ENCODE measurements around the gene PSMG2.

DNA sequence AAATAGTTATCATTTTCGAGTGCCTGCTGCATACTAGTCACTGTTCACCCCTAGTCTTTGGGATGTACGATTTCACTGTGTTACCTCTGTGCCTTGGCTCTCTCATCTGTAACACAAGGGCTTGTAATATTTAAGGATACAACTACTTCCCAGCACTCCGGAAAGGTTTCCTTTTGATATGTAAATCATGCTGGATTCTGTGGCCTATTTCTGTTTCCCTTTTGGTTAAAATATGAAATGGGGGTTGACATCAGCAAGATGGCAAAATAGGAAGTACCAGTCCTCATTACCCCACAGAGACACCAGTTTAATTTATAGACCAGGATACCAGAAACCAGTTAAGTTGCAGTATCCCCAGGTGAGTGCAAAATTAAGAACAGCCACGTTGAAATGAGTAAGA is 23.5 kb downstream of the PSMG2 start:
- TF ChIP-seq, protein P1, sequence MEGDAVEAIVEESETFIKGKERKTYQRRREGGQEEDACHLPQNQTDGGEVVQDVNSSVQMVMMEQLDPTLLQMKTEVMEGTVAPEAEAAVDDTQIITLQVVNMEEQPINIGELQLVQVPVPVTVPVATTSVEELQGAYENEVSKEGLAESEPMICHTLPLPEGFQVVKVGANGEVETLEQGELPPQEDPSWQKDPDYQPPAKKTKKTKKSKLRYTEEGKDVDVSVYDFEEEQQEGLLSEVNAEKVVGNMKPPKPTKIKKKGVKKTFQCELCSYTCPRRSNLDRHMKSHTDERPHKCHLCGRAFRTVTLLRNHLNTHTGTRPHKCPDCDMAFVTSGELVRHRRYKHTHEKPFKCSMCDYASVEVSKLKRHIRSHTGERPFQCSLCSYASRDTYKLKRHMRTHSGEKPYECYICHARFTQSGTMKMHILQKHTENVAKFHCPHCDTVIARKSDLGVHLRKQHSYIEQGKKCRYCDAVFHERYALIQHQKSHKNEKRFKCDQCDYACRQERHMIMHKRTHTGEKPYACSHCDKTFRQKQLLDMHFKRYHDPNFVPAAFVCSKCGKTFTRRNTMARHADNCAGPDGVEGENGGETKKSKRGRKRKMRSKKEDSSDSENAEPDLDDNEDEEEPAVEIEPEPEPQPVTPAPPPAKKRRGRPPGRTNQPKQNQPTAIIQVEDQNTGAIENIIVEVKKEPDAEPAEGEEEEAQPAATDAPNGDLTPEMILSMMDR (IDR thresholded peaks at IDR 0.05), result no peak
- TF ChIP-seq POLR2A (IDR thresholded peaks at IDR 0.05), result no peak

Measured in thyroid gland (tissue), 4 donors.